HepG2 (cell line): Measurements from ENCODE around the gene ENDOG.

ENCODE experiments used
- FOXK1 ChIP-seq: sonication (generic); formaldehyde crosslinking; IDR thresholded peaks from 2 replicates; pipeline ENCODE4 v1.4.0; 2020; ENCODE audit warnings: low read depth, missing genetic modification reagents, borderline replicate concordance
- HOXA3 ChIP-seq: sonication (generic); formaldehyde crosslinking; IDR thresholded peaks from 2 replicates; pipeline ENCODE4 v1.5.0; 2020; ENCODE audit warnings: missing genetic modification reagents
- NR2F1 ChIP-seq, 2 experiments: fragments of 450-650 bp in 1 of 2; formaldehyde crosslinking in 1 of 2; IDR thresholded peaks; 2 replicates each; pipeline versions ENCODE4 v1.5.0 to v1.6.1; 2016 to 2020; ENCODE audit warnings: mild to moderate bottlenecking in 1 of 2, missing compliant biosample characterization in 1 of 2, missing genetic modification reagents in 1 of 2, moderate library complexity in 1 of 2
- SIN3B ChIP-seq: fragments of 150-350 bp; IDR thresholded peaks from 2 replicates; pipeline ENCODE4 v1.6.1; 2014; ENCODE audit warnings: low read length
- TCF7L2 ChIP-seq: IDR thresholded peaks from 2 replicates; pipeline ENCODE4 v1.6.1; 2011; ENCODE audit warnings: mild to moderate bottlenecking, low read depth, low read length, moderate library complexity
- ZNF232 ChIP-seq: sonication (generic); formaldehyde crosslinking; IDR thresholded peaks from 2 replicates; pipeline ENCODE4 v1.4.0; 2020; ENCODE audit warnings: missing genetic modification reagents, borderline replicate concordance

DNA sequence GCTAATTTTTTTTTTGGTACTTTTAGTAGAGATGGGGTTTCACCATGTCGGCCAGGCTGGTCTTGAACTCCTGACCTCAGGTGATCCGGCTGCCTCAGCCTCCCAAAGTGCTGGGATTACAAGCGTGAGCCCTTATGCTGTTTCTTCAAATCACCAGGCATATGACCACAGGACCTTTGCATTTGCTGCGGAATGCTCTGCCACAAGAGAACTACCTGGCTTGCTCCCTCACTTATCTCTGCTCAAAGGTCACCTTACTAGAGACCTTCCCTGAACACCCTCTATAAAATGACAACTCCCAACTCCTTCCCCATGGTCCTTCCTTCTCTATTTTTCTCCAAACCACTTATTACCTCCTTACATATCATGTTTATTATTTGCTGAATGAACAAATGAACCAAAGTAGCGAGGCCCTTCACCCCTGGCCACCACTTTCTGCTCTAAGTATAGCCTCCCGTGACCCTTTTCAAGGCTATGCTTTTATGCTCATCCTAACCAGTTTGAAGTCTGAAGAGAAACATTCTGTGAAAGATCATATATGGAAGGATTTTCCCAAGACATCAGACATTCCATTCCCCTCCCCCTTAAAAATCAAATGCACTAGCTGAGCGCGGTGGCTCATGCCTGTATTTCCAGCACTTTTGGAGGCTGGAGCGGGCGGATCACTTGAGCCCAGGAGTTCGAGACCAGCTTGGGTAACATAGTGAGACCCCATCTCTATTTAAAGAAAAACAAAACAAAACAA lies 47.8 kb upstream of the ENDOG start:
- TF ChIP-seq HOXA3 (CRISPR knock-in tag), result no peak
- TF ChIP-seq TCF7L2, result no peak
- no peak for TF ChIP-seq SIN3B
- no peak for TF ChIP-seq NR2F1 (CRISPR knock-in tag; IDR thresholded peaks at IDR 0.05)
- TF ChIP-seq FOXK1 (CRISPR knock-in tag), result no peak
- no peak for TF ChIP-seq ZNF232 (CRISPR knock-in tag)
